NT2/D1 (cell line): ENCODE data around the gene ZNF391.

Experiments used
- YY1 ChIP-seq: IDR thresholded peaks from 2 replicates; pipeline ENCODE4 v1.6.1; 2011; ENCODE audit not compliant: insufficient read length, insufficient read depth
- ZNF274 ChIP-seq: IDR thresholded peaks from 2 replicates; pipeline ENCODE4 v1.6.1; 2011; ENCODE audit warnings: mild to moderate bottlenecking, low read depth, low read length

DNA sequence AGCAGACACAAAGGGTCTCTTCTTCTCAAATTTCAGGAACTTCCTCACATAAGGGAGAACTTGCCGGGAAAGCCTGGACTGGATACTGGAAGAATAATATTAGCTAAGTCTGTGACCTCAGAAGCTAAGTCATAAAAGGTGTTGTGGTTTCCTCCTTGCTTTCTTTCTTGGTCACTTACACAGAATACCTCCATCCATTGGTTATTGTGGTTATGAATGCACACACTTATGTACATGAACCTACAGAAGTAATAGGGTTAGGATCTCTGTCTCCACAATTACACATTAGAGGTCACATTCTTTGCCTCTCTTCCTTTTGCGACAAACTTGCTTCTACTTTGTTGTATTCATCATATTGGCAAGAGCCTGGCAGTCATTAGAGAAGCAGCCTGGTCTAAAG lies 40.4 kb downstream of the ZNF391 start:
- TF ChIP-seq YY1, result no peak
- no peak for TF ChIP-seq ZNF274
